NK-92 (cell line): Measurements from ENCODE around the gene MRPL37.

Experiments used
- DNase-seq: peaks from one replicate; lab custom pipeline; 2025; ENCODE audit not compliant: unreplicated experiment; lab: John Stamatoyannopoulos, UW

MRPL37 gene

GRCh38 chr1:54238353-54239034 is 38.5 kb downstream of the MRPL37 start:
- DNase-seq = no peak

- no peak for DNase-seq
Observed at GRCh38 chr1:54239035-54239383, 39.0 kb downstream of the MRPL37 start.

- no peak for DNase-seq
Observed at GRCh38 chr1:54239631-54240031, 39.7 kb downstream of the MRPL37 start.

GRCh38 chr1:54240741-54241335 is 40.9 kb downstream of the MRPL37 start:
- no peak for DNase-seq

GRCh38 chr1:54241364-54241763 is 41.4 kb downstream of the MRPL37 start:
- no peak for DNase-seq

- no peak for DNase-seq
Observed at GRCh38 chr1:54243022-54243421, 43.1 kb downstream of the MRPL37 start.

- no peak for DNase-seq
Observed at GRCh38 chr1:54244655-54245054, 44.7 kb downstream of the MRPL37 start.

GRCh38 chr1:54245501-54245900 is 45.5 kb downstream of the MRPL37 start:
- no peak for DNase-seq

GRCh38 chr1:54246116-54246721 is 46.3 kb downstream of the MRPL37 start:
- DNase-seq = no peak

- no peak for DNase-seq
Observed at GRCh38 chr1:54247863-54248515, 48.0 kb downstream of the MRPL37 start.

- DNase-seq = no peak
Observed at GRCh38 chr1:54248966-54249365, 49.0 kb downstream of the MRPL37 start.

- DNase-seq = no peak
Observed at GRCh38 chr1:54249819-54250435, 50.0 kb downstream of the MRPL37 start.

GRCh38 chr1:54250670-54251069 is 50.7 kb downstream of the MRPL37 start:
- no peak for DNase-seq

GRCh38 chr1:54252371-54252936 is 52.5 kb downstream of the MRPL37 start:
- DNase-seq = no peak

- no peak for DNase-seq
Observed at GRCh38 chr1:54253480-54253879, 53.5 kb downstream of the MRPL37 start.

GRCh38 chr1:54254055-54254454 is 54.1 kb downstream of the MRPL37 start:
- no peak for DNase-seq

GRCh38 chr1:54255026-54255702 is 55.2 kb downstream of the MRPL37 start:
- DNase-seq = no peak

GRCh38 chr1:54256522-54257345 is 56.8 kb downstream of the MRPL37 start:
- no peak for DNase-seq

GRCh38 chr1:54257346-54257620 is 57.3 kb downstream of the MRPL37 start:
- DNase-seq = no peak

GRCh38 chr1:54257876-54258275 is 57.9 kb downstream of the MRPL37 start:
- no peak for DNase-seq
